ENCODE measurements around the gene SMAD3.

DNA sequence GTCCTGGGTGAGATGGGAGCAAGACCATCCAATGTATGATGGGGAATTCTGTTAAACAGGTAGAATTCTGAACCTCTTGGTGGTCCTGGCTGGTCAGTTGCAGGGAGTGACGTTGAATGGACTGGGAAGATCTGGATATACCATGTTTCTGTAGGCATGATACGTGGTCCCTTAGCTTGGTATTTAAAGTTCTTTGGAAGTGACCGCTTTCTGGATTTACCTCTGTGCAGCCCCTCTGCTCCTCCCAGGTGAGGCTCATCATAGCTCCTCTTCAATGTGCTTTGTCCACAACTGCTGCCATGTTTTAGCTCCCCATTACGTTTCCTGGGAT is 37.2 kb downstream of the SMAD3 start:
- no peak for TF ChIP-seq YY1 (IDR thresholded peaks at IDR 0.05)
- TF ChIP-seq CTCF (IDR thresholded peaks at IDR 0.05; ENCODE audit: low read depth, low read length, missing input control) = no peak
- TF ChIP-seq HNF4A (conservative IDR thresholded peaks at IDR 0.05) = no peak
- TF ChIP-seq TAF1 (conservative IDR thresholded peaks at IDR 0.05) = no peak
- TF ChIP-seq, protein P1, sequence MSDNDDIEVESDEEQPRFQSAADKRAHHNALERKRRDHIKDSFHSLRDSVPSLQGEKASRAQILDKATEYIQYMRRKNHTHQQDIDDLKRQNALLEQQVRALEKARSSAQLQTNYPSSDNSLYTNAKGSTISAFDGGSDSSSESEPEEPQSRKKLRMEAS (IDR thresholded peaks at IDR 0.05) = no peak
- TF ChIP-seq, protein P2, sequence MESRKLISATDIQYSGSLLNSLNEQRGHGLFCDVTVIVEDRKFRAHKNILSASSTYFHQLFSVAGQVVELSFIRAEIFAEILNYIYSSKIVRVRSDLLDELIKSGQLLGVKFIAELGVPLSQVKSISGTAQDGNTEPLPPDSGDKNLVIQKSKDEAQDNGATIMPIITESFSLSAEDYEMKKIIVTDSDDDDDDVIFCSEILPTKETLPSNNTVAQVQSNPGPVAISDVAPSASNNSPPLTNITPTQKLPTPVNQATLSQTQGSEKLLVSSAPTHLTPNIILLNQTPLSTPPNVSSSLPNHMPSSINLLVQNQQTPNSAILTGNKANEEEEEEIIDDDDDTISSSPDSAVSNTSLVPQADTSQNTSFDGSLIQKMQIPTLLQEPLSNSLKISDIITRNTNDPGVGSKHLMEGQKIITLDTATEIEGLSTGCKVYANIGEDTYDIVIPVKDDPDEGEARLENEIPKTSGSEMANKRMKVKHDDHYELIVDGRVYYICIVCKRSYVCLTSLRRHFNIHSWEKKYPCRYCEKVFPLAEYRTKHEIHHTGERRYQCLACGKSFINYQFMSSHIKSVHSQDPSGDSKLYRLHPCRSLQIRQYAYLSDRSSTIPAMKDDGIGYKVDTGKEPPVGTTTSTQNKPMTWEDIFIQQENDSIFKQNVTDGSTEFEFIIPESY (IDR thresholded peaks at IDR 0.05) = no peak
- no peak for TF ChIP-seq ATF3 (IDR thresholded peaks at IDR 0.05)
- no peak for TF ChIP-seq RAD21 (IDR thresholded peaks at IDR 0.05)
- no peak for TF ChIP-seq JUND (IDR thresholded peaks at IDR 0.05)
- no peak for TF ChIP-seq GABPA (IDR thresholded peaks at IDR 0.05 in 1 of 2, conservative IDR thresholded peaks at IDR 0.05 in 1 of 2)

Measured in liver (tissue), 3 donors.